ENCODE data around the gene TMEM259. TPM values are rescaled to one million over a fixed set of nuclear protein-coding genes. Genes with fewer than 3 reads are reported as not detected.

TMEM259 gene
- total and polyA plus RNA-seq, 2 experiments from 2014 or later = 82.8 to 196 TPM

DNA sequence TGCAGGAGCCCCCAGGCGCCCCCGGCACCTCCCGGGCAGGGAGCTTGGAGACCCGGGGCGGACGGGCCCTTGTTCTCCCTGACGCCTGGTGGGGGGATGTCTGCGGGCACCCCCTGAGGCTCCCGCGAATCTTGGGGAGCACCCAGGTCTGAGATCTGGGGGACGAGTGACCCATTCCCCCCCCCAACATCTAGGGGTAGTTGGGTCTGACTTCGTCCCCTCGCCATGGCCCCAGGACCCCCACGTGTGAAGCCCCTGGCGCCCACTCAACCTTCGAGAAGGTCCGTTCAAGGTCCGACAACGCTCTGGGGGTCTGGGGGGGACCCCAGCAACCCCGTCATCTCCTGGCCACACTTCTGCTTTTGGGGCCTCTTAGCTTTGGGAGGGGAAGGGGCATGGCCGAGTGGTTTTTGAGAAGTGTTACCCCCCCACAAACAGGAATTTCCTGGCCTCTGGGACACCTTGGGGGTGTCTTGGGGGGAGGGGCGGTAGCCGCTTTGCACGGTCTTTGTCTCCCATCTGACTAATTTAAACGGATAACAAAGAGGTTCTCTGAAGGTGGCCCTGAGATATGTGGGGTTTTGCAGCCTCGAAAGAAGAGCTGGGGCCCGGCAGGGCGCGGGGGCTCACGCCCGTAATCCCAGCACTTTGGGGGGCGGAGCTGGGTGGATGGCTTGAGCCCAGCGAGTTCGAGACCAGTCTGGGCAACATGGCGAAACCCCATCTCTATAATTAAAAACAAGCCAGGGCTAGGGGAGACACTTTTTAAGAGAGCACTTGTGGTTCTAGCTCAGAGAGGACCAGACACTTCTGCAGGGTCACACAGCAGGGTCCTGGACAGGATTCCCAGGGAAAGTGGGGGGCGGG, 6.1 kb upstream of the TMEM259 start:
- Histone ChIP-seq H4K20me1 (replicated peaks; ENCODE audit: insufficient read depth) (peaks cover 9% of the 10 kb centered on the region), H3K36me3 (ENCODE audit: insufficient read depth) (peaks cover 8% of the 10 kb centered on the region)
- peak overlapping the region; percentile 98 for H3K27ac Mint-ChIP-seq

More for the DNA sequence above, 6.1 kb upstream of the TMEM259 start:
- peak; percentile 1 for ATAC-seq
- H3K4me1 ChIP-seq (ENCODE audit: insufficient read depth) = peaks cover 8% of the 10 kb centered on the region
- Mint-ChIP-seq H3K4me1 (peaks cover 14% of the 10 kb centered on the region), H3K9me3 (no peaks in the 10 kb centered on the region), H3K4me3 (peak overlapping the region; percentile 95), H3K36me3 (ENCODE audit: low read depth) (peaks cover 25% of the 10 kb centered on the region), H3K27me3 (ENCODE audit: insufficient read depth, low read depth, poor library complexity) (peaks cover 24% of the 10 kb centered on the region)
- peaks cover 41% of the 10 kb centered on the region for H3K79me2 ChIP-seq (replicated peaks; ENCODE audit: insufficient read depth)
- H2AFZ ChIP-seq = no peak overlapping the region
- TF ChIP-seq, protein P1, sequence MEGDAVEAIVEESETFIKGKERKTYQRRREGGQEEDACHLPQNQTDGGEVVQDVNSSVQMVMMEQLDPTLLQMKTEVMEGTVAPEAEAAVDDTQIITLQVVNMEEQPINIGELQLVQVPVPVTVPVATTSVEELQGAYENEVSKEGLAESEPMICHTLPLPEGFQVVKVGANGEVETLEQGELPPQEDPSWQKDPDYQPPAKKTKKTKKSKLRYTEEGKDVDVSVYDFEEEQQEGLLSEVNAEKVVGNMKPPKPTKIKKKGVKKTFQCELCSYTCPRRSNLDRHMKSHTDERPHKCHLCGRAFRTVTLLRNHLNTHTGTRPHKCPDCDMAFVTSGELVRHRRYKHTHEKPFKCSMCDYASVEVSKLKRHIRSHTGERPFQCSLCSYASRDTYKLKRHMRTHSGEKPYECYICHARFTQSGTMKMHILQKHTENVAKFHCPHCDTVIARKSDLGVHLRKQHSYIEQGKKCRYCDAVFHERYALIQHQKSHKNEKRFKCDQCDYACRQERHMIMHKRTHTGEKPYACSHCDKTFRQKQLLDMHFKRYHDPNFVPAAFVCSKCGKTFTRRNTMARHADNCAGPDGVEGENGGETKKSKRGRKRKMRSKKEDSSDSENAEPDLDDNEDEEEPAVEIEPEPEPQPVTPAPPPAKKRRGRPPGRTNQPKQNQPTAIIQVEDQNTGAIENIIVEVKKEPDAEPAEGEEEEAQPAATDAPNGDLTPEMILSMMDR (conservative IDR thresholded peaks at IDR 0.05; ENCODE audit: low read depth in 2 of 2) = no peak
- TF ChIP-seq EZH2phosphoT487 (IDR thresholded peaks at IDR 0.05; ENCODE audit: unreplicated experiment) (no peak), JUNB (IDR thresholded peaks at IDR 0.05; ENCODE audit: unreplicated experiment) (no peak), CREB1 (CRISPR knock-in tag; IDR thresholded peaks at IDR 0.05; ENCODE audit: low read depth) (no peak), ZNF114 (CRISPR knock-in tag; IDR thresholded peaks at IDR 0.05) (no peak), STAT1 (IDR thresholded peaks at IDR 0.05; ENCODE audit: unreplicated experiment) (no peak), NANOG (IDR thresholded peaks at IDR 0.05; ENCODE audit: borderline replicate concordance) (no peak)
- TF ChIP-seq, protein P2, sequence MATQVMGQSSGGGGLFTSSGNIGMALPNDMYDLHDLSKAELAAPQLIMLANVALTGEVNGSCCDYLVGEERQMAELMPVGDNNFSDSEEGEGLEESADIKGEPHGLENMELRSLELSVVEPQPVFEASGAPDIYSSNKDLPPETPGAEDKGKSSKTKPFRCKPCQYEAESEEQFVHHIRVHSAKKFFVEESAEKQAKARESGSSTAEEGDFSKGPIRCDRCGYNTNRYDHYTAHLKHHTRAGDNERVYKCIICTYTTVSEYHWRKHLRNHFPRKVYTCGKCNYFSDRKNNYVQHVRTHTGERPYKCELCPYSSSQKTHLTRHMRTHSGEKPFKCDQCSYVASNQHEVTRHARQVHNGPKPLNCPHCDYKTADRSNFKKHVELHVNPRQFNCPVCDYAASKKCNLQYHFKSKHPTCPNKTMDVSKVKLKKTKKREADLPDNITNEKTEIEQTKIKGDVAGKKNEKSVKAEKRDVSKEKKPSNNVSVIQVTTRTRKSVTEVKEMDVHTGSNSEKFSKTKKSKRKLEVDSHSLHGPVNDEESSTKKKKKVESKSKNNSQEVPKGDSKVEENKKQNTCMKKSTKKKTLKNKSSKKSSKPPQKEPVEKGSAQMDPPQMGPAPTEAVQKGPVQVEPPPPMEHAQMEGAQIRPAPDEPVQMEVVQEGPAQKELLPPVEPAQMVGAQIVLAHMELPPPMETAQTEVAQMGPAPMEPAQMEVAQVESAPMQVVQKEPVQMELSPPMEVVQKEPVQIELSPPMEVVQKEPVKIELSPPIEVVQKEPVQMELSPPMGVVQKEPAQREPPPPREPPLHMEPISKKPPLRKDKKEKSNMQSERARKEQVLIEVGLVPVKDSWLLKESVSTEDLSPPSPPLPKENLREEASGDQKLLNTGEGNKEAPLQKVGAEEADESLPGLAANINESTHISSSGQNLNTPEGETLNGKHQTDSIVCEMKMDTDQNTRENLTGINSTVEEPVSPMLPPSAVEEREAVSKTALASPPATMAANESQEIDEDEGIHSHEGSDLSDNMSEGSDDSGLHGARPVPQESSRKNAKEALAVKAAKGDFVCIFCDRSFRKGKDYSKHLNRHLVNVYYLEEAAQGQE (IDR thresholded peaks at IDR 0.05; ENCODE audit: unreplicated experiment) = no peak
- TF ChIP-seq, protein P3, sequence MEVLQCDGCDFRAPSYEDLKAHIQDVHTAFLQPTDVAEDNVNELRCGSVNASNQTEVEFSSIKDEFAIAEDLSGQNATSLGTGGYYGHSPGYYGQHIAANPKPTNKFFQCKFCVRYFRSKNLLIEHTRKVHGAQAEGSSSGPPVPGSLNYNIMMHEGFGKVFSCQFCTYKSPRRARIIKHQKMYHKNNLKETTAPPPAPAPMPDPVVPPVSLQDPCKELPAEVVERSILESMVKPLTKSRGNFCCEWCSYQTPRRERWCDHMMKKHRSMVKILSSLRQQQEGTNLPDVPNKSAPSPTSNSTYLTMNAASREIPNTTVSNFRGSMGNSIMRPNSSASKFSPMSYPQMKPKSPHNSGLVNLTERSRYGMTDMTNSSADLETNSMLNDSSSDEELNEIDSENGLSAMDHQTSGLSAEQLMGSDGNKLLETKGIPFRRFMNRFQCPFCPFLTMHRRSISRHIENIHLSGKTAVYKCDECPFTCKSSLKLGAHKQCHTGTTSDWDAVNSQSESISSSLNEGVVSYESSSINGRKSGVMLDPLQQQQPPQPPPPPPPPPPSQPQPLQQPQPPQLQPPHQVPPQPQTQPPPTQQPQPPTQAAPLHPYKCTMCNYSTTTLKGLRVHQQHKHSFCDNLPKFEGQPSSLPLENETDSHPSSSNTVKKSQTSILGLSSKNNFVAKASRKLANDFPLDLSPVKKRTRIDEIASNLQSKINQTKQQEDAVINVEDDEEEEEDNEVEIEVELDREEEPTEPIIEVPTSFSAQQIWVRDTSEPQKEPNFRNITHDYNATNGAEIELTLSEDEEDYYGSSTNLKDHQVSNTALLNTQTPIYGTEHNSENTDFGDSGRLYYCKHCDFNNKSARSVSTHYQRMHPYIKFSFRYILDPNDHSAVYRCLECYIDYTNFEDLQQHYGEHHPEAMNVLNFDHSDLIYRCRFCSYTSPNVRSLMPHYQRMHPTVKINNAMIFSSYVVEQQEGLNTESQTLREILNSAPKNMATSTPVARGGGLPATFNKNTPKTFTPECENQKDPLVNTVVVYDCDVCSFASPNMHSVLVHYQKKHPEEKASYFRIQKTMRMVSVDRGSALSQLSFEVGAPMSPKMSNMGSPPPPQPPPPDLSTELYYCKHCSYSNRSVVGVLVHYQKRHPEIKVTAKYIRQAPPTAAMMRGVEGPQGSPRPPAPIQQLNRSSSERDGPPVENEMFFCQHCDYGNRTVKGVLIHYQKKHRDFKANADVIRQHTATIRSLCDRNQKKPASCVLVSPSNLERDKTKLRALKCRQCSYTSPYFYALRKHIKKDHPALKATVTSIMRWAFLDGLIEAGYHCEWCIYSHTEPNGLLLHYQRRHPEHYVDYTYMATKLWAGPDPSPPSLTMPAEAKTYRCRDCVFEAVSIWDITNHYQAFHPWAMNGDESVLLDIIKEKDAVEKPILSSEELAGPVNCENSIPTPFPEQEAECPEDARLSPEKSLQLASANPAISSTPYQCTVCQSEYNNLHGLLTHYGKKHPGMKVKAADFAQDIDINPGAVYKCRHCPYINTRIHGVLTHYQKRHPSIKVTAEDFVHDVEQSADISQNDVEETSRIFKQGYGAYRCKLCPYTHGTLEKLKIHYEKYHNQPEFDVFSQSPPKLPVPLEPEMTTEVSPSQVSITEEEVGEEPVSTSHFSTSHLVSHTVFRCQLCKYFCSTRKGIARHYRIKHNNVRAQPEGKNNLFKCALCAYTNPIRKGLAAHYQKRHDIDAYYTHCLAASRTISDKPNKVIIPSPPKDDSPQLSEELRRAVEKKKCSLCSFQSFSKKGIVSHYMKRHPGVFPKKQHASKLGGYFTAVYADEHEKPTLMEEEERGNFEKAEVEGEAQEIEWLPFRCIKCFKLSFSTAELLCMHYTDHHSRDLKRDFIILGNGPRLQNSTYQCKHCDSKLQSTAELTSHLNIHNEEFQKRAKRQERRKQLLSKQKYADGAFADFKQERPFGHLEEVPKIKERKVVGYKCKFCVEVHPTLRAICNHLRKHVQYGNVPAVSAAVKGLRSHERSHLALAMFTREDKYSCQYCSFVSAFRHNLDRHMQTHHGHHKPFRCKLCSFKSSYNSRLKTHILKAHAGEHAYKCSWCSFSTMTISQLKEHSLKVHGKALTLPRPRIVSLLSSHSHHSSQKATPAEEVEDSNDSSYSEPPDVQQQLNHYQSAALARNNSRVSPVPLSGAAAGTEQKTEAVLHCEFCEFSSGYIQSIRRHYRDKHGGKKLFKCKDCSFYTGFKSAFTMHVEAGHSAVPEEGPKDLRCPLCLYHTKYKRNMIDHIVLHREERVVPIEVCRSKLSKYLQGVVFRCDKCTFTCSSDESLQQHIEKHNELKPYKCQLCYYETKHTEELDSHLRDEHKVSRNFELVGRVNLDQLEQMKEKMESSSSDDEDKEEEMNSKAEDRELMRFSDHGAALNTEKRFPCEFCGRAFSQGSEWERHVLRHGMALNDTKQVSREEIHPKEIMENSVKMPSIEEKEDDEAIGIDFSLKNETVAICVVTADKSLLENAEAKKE (CRISPR knock-in tag; IDR thresholded peaks at IDR 0.05) = no peak
- TF ChIP-seq, protein P4, sequence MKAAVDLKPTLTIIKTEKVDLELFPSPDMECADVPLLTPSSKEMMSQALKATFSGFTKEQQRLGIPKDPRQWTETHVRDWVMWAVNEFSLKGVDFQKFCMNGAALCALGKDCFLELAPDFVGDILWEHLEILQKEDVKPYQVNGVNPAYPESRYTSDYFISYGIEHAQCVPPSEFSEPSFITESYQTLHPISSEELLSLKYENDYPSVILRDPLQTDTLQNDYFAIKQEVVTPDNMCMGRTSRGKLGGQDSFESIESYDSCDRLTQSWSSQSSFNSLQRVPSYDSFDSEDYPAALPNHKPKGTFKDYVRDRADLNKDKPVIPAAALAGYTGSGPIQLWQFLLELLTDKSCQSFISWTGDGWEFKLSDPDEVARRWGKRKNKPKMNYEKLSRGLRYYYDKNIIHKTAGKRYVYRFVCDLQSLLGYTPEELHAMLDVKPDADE (IDR thresholded peaks at IDR 0.05) = no peak
- H3F3A ChIP-seq (replicated peaks; ENCODE audit: low read depth) = peaks cover 20% of the 10 kb centered on the region; the same call in 1 of the 2 replicates
- H3K4me2 ChIP-seq = peak overlapping the region; percentile 99
- peak overlapping the region; percentile 99 for H3K4me3 ChIP-seq
- H3K9me2 ChIP-seq (ENCODE audit: insufficient read depth) = no peaks in the 10 kb centered on the region
- DNase-seq (ENCODE audit: low spot score) = no peak
- H3K27me3 ChIP-seq (ENCODE audit: insufficient read depth) = no peaks in the 10 kb centered on the region
- peak overlapping the region; percentile 98 for H3K27ac ChIP-seq (ENCODE audit: low read depth)

Measured in GM23338 (cell line).